Small intestine (tissue), 7 donors: ENCODE measurements around the gene SIK3. TPM values are rescaled to one million over a fixed set of nuclear protein-coding genes. Genes with fewer than 3 reads are reported as not detected.
A peak's percentile ranks its signal among the peaks of the same experiment; 100 is the strongest.

ENCODE experiments used
- DNase-seq, 2 donors: peaks; one replicate each; pipeline versions ENCODE4 v3.0.0 to v3.0.0-alpha.2; 2013
- FAIRE-seq: peaks from 2 replicates; lab custom pipeline; 2012; peaks lifted over from hg19 to GRCh38; lab: Jason Lieb, UNC
- H3K27ac ChIP-seq, 3 donors: one replicate each; pipeline ENCODE4 v1.5.1; 2013; ENCODE audit warnings: low read length in 2 of 3, mild to moderate bottlenecking in 2 of 3, control low read depth in 1 of 3, inconsistent platforms in 1 of 3, low read depth in 1 of 3, moderate library complexity in 1 of 3
- H3K27me3 ChIP-seq, 3 donors: one replicate each; pipeline ENCODE4 v1.6.1; 2013; ENCODE audit warnings: low read length in 3 of 3, inconsistent platforms in 1 of 3; ENCODE audit not compliant: control insufficient read depth in 3 of 3, insufficient read depth in 3 of 3
- H3K36me3 ChIP-seq, 3 donors: one replicate each; pipeline ENCODE4 v1.6.1; 2013; ENCODE audit warnings: low read length in 3 of 3, inconsistent platforms in 1 of 3, low read depth in 1 of 3, mild to moderate bottlenecking in 1 of 3, moderate library complexity in 1 of 3; ENCODE audit not compliant: control insufficient read depth in 3 of 3, insufficient read depth in 2 of 3
- H3K4me1 ChIP-seq, 3 donors: one replicate each; pipeline ENCODE4 v1.6.1; 2013; ENCODE audit warnings: low read length in 2 of 3, inconsistent platforms in 1 of 3, low read depth in 1 of 3, mild to moderate bottlenecking in 1 of 3, moderate library complexity in 1 of 3; ENCODE audit not compliant: control insufficient read depth in 3 of 3, insufficient read depth in 2 of 3
- H3K4me3 ChIP-seq, 3 donors: one replicate each; pipeline ENCODE4 v1.5.1; 2013; ENCODE audit warnings: low read length in 3 of 3, control low read depth in 1 of 3, inconsistent platforms in 1 of 3, low read depth in 1 of 3, mild to moderate bottlenecking in 1 of 3, moderate library complexity in 1 of 3
- H3K9me3 ChIP-seq, 2 donors: one replicate each; pipeline ENCODE4 v1.6.1; 2013; ENCODE audit warnings: low read depth in 1 of 2, low read length in 1 of 2; ENCODE audit not compliant: control insufficient read depth in 2 of 2, insufficient read depth in 1 of 2
- WGBS, 3 donors: extraction: QIAGEN DNeasy Blood & Tissue Kit; methylation state at CpG; one replicate each; pipeline ENCODE4 v1.1.7; 2013; 5-methylcytosine and 5-hydroxymethylcytosine counted together
- polyA plus RNA-seq, 4 donors: library from polyadenylated mRNA; stranded (reverse) in 3 of 4; unstranded in 1 of 4; fragments of 200-250 nt in 3 of 4; fragments of 120-200 nt in 1 of 4; gene quantifications; one replicate each; pipeline versions ENCODE4 v1.2.1 to v1.2.3, GENCODE V29; 2013
- donor health status: healthy with polysubstance abuse.
- donor health status: control.
- donor health status: control.
- donor health status: Bipolar disorder and iron deficiency.
- donor health status: healthy.

Gene SIK3
- polyA plus RNA-seq, 4 donors = 4.9 to 35.3 (median 9.0) TPM

DNA sequence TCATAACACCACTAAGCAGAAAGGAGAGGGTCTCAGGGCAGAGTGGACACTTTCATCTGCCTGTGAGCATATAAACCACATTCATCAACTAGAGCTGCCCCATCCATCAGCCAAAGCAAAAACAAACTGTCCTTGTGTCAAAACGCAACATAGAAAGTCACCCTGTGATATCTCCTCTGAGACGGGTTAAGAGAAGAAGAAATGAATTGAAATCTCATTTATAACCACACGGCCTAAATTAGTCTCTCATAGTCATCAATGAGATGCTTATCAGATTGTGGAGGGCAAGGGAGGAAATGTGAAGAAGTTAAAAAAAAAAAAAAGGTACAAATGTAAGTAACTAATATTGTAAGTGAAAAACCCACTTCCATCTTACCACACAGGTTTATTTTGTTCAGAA is 75.7 kb downstream of the SIK3 start:
- Histone ChIP-seq H3K4me3 (no peak overlapping the region), H3K36me3 (no peaks in the 10 kb centered on the region), H3K27me3 (no peaks in the 10 kb centered on the region), H3K27ac (no peak overlapping the region), H3K9me3 (peaks cover 0 to 2% of the 10 kb centered on the region in 2 donors), H3K4me1 (peaks cover 10 to 30% (median 17%) of the 10 kb centered on the region in 3 donors)
- FAIRE-seq = no peak
- no peak for DNase-seq
- whole genome bisulfite sequencing, 3 donors = 33 to 43% (median 38%) methylated on average over 3 of the region's 3 CpGs

DNA sequence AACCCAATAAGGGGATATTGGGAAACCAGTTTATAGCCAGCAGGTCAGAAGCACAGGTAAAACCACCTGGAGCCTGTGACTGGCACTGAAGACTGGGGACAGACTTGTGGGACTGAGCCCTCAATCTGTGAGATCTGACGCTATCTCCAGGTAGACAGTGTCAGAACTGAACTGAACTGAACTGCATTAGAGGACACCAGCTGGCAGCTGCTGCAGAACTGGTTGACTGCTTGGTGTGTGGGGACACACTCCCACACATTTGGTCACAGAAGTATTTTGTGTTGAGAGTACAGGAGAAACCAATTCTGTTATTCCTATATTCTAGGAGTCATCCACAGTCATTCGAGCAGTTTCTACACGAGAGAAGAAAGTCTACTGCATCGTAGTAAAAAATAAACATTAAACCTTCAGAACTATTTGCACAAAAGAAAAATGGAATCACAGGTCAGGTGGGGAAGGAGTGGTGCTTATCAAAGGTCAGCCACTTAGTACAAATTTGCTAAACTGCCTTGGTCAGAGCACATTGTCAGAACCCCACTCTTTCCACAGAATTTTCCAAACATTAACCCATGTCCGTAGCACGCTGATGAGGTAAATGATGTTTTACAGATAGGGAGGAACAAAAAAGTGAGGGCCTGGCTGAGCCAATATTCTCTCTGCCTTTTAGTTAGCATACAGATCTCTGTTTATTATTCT is 77.2 kb downstream of the SIK3 start:
- FAIRE-seq (no peak), DNase-seq (peak in 1 of 2 donors; percentile 71)
- no peaks in the 10 kb centered on the region for H3K36me3 ChIP-seq
- 20 to 60% (median 39%) methylated on average over 6 of the region's 6 CpGs for WGBS, 3 donors
- peak overlapping the region in 1 of 3 donors; percentile 53 for H3K27ac ChIP-seq
- H3K27me3 ChIP-seq = no peaks in the 10 kb centered on the region
- H3K4me1 ChIP-seq = peaks cover 9 to 30% (median 14%) of the 10 kb centered on the region in 3 donors
- H3K9me3 ChIP-seq = peaks cover 0 to 6% of the 10 kb centered on the region in 2 donors
- H3K4me3 ChIP-seq = no peak overlapping the region

DNA sequence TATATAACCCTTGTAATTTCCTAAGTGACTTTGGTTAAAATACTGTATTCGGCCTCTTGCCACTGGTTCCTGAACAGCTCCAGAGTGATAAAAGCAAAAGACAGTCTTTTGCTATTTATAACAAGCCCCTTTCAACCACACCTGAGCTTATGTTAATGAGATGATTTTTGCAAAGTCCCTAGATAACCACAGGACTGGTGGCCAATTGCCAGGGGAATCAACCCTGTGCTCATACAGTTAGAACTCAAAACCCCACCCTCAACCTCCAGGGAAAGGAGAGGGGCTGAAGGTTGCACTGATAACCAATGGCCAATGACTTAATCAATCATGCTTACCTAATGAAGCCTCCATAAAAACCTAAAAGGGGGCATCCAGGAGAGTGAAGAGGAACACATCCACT is 77.9 kb downstream of the SIK3 start:
- H3K4me1 ChIP-seq = peaks cover 5 to 26% (median 10%) of the 10 kb centered on the region in 3 donors
- H3K9me3 ChIP-seq = peaks cover 0 to 6% of the 10 kb centered on the region in 2 donors
- 62 to 96% (median 86%) methylated on average over 1 of the region's 1 CpG for WGBS, 3 donors
- H3K36me3 ChIP-seq = no peaks in the 10 kb centered on the region
- peak overlapping the region in 1 of 3 donors; percentile 53 for H3K27ac ChIP-seq
- no peak for DNase-seq
- no peaks in the 10 kb centered on the region for H3K27me3 ChIP-seq
- no peak overlapping the region for H3K4me3 ChIP-seq
- FAIRE-seq = no peak

DNA sequence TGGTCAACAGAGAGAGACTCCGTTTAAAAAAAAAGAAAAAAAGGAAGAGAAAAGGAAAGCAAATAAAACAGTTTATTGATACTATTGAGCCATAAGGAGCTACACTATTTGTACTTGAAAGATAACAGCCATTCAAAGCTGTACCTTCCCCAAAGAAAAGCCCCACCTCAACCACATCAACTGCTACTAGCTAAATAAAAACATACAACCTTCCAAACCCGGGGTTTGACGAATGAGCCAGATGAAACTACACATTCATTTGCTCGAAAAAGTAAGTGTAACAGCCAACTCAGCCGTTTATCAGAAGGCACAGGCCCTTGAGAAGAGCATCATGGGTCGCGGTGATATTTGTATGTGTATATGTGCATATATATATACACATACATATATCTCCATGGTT is 78.4 kb downstream of the SIK3 start:
- DNase-seq (peak in 1 of 2 donors; percentile 41), FAIRE-seq (no peak)
- Histone ChIP-seq H3K4me3 (no peak overlapping the region), H3K27ac (peak overlapping the region in 1 of 3 donors; percentile 53), H3K9me3 (peaks cover 0 to 6% of the 10 kb centered on the region in 2 donors), H3K27me3 (no peaks in the 10 kb centered on the region), H3K36me3 (no peaks in the 10 kb centered on the region), H3K4me1 (peaks cover 5 to 25% (median 9%) of the 10 kb centered on the region in 3 donors)
- 63 to 67% (median 66%) methylated on average over 7 of the region's 7 CpGs for WGBS, 3 donors

DNA sequence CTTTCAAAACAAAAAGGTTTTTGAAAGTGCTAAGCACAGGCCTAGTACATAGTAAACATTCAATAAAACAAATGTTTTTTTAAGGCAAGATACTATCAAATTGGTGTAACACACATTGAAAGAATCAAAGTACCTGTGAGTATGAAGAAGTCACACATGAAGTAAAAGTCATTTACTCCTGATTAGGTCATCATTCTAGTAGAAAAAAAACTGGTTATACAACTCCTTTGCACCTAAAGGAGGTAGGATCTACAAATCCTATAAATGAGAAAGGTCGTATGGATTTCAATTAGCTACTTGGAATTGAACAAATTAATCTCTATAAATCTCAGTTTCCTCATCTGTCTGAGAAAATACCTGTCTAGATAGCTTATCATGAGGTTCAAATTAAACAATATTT is 80.8 kb downstream of the SIK3 start:
- WGBS, 3 donors = 41 to 61% (median 44%) methylated on average over 1 of the region's 1 CpG
- Histone ChIP-seq H3K9me3 (peaks cover 0 to 6% of the 10 kb centered on the region in 2 donors), H3K36me3 (peaks cover 0 to 2% (median 0%) of the 10 kb centered on the region in 3 donors), H3K4me1 (peaks cover 3 to 21% (median 8%) of the 10 kb centered on the region in 3 donors), H3K4me3 (no peak overlapping the region), H3K27me3 (no peaks in the 10 kb centered on the region), H3K27ac (no peak overlapping the region)
- no peak for DNase-seq
- FAIRE-seq = no peak

DNA sequence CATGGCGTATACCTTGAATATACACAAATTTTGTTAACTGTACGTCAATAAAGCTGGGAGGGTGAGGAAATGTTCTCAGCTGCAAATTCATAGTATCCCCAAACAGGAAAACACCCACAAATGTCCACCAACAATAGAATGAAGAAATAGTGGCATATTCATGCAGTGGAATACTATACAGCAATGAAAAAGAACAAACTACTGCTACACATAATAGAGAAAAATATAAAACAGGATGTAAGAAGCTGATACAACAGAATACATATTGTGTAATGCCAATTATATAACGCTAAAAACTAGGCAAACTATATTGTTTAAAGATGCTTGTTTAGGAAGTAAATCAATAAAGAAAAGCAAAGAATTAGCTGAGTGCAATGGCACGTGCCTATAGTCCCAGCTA is 81.5 kb downstream of the SIK3 start:
- H3K4me1 ChIP-seq = peaks cover 3 to 21% (median 6%) of the 10 kb centered on the region in 3 donors
- no peak for DNase-seq
- peaks cover 0 to 2% (median 0%) of the 10 kb centered on the region in 3 donors for H3K36me3 ChIP-seq
- peaks cover 0 to 6% of the 10 kb centered on the region in 2 donors for H3K9me3 ChIP-seq
- H3K27me3 ChIP-seq = no peaks in the 10 kb centered on the region
- FAIRE-seq = no peak
- H3K4me3 ChIP-seq = no peak overlapping the region
- 89 to 99% (median 95%) methylated on average over 4 of the region's 4 CpGs for WGBS, 3 donors
- H3K27ac ChIP-seq = no peak overlapping the region

DNA sequence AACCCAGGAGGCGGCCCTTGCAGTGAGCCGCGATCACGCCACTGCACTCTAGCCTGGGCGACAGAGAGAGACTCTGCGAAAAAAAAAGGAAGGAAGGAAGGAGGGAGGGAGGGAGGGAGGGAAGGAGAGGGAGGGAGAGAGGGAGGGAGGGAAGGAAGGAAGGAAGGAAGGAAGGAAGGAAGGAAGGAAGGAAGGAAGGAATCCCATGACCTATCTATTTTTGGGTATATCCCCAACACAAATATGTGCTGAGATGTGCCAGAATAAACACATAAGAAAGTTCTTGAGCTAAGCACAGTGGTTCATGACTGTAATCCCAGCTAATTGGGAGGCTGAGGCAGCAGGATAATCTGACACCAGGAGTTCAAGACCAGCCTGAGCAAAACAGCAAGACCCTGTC is 82.0 kb downstream of the SIK3 start:
- no peak overlapping the region for H3K27ac ChIP-seq
- no peak for DNase-seq
- 96 to 100% (median 97%) methylated on average over 6 of the region's 6 CpGs for WGBS, 3 donors
- H3K4me3 ChIP-seq = no peak overlapping the region
- FAIRE-seq = no peak
- H3K27me3 ChIP-seq = no peaks in the 10 kb centered on the region
- peaks cover 0 to 2% (median 0%) of the 10 kb centered on the region in 3 donors for H3K36me3 ChIP-seq
- H3K4me1 ChIP-seq = peaks cover 3 to 16% (median 6%) of the 10 kb centered on the region in 3 donors
- H3K9me3 ChIP-seq = peaks cover 0 to 6% of the 10 kb centered on the region in 2 donors

- DNase-seq (no peak), FAIRE-seq (no peak)
- no peaks in the 10 kb centered on the region for H3K4me1 ChIP-seq
- 92 to 93% (median 92%) methylated on average over 3 of the region's 3 CpGs for WGBS, 3 donors
- peaks cover 0 to 10% (median 2%) of the 10 kb centered on the region in 3 donors for H3K36me3 ChIP-seq
- H3K9me3 ChIP-seq = peaks cover 0 to 2% of the 10 kb centered on the region in 2 donors
- H3K27ac ChIP-seq = no peak overlapping the region
- H3K4me3 ChIP-seq = no peak overlapping the region
- H3K27me3 ChIP-seq = no peaks in the 10 kb centered on the region
Measured at GRCh38 chr11:117011541-117011898, 86.7 kb downstream of the SIK3 start.
